Measurements from ENCODE around the gene FRRS1. TPM values are rescaled to one million over a fixed set of nuclear protein-coding genes. Genes with fewer than 3 reads are reported as not detected.

FRRS1 gene
- total RNA-seq, 1 experiment from 2014 or later, result 7.2 TPM

- H3K4me1 Mint-ChIP-seq (ENCODE audit: insufficient read depth, unreplicated experiment), result no peaks in the 10 kb centered on the region
- no peak for DNase-seq (ENCODE audit: unreplicated experiment)
- no peak overlapping the region for H3K27ac Mint-ChIP-seq (ENCODE audit: low read depth, unreplicated experiment)
- H3K9me3 Mint-ChIP-seq (ENCODE audit: unreplicated experiment), result no peaks in the 10 kb centered on the region
- no peaks in the 10 kb centered on the region for H3K36me3 Mint-ChIP-seq (ENCODE audit: insufficient read depth, unreplicated experiment)
- peaks cover 20% of the 10 kb centered on the region for H3K27me3 Mint-ChIP-seq (ENCODE audit: insufficient read depth, unreplicated experiment)
- TF ChIP-seq CTCF (IDR thresholded peaks at IDR 0.05; ENCODE audit: unreplicated experiment), result no peak
- intact Hi-C loops (cut with micrococcal nuclease), result no loop called here
- ChIA-PET CTCF (no interaction called here), POLR2A (interaction anchor here (0.7 kb wide), 1 partner anchor 1053 kb away, joined by 3 read pairs; no protein-coding TSS in a partner anchor)
- no TSS peak for BruUV-seq (replicated peaks)
- H3K4me3 Mint-ChIP-seq (ENCODE audit: unreplicated experiment), result no peak overlapping the region
Measured at GRCh38 chr1:99784143-99784542, 17.7 kb upstream of the FRRS1 start.

GRCh38 chr1:99782920-99783319, 16.5 kb upstream of the FRRS1 start:
- Mint-ChIP-seq H3K9me3 (ENCODE audit: unreplicated experiment) (no peaks in the 10 kb centered on the region), H3K27ac (ENCODE audit: low read depth, unreplicated experiment) (no peak overlapping the region), H3K36me3 (ENCODE audit: insufficient read depth, unreplicated experiment) (no peaks in the 10 kb centered on the region), H3K27me3 (ENCODE audit: insufficient read depth, unreplicated experiment) (peaks cover 20% of the 10 kb centered on the region), H3K4me1 (ENCODE audit: insufficient read depth, unreplicated experiment) (no peaks in the 10 kb centered on the region), H3K4me3 (ENCODE audit: unreplicated experiment) (no peak overlapping the region)
- POLR2A ChIA-PET, result no interaction called here
- CTCF ChIA-PET, result no interaction called here
- BruUV-seq (replicated peaks), result no TSS peak
- no peak for DNase-seq (ENCODE audit: unreplicated experiment)
- intact Hi-C loops (cut with micrococcal nuclease), result no loop called here
- no peak for TF ChIP-seq CTCF (IDR thresholded peaks at IDR 0.05; ENCODE audit: unreplicated experiment)

- Mint-ChIP-seq H3K4me1 (ENCODE audit: insufficient read depth, unreplicated experiment) (peaks cover 5% of the 10 kb centered on the region), H3K27ac (ENCODE audit: low read depth, unreplicated experiment) (no peak overlapping the region), H3K36me3 (ENCODE audit: insufficient read depth, unreplicated experiment) (no peaks in the 10 kb centered on the region), H3K9me3 (ENCODE audit: unreplicated experiment) (no peaks in the 10 kb centered on the region), H3K27me3 (ENCODE audit: insufficient read depth, unreplicated experiment) (peaks cover 20% of the 10 kb centered on the region), H3K4me3 (ENCODE audit: unreplicated experiment) (no peak overlapping the region)
- no TSS peak for BruUV-seq (replicated peaks)
- POLR2A ChIA-PET, result no interaction called here
- intact Hi-C loops (cut with micrococcal nuclease), result no loop called here
- TF ChIP-seq CTCF (IDR thresholded peaks at IDR 0.05; ENCODE audit: unreplicated experiment), result no peak
- DNase-seq (ENCODE audit: unreplicated experiment), result no peak
- CTCF ChIA-PET, result no interaction called here
Measured at GRCh38 chr1:99782397-99782796, 16.0 kb upstream of the FRRS1 start.

GRCh38 chr1:99781798-99782197, 15.4 kb upstream of the FRRS1 start:
- intact Hi-C loops (cut with micrococcal nuclease), result no loop called here
- DNase-seq (ENCODE audit: unreplicated experiment), result no peak
- POLR2A ChIA-PET, result no interaction called here
- BruUV-seq (replicated peaks), result no TSS peak
- TF ChIP-seq CTCF (IDR thresholded peaks at IDR 0.05; ENCODE audit: unreplicated experiment), result no peak
- Mint-ChIP-seq H3K27me3 (ENCODE audit: insufficient read depth, unreplicated experiment) (peaks cover 20% of the 10 kb centered on the region), H3K4me1 (ENCODE audit: insufficient read depth, unreplicated experiment) (peaks cover 5% of the 10 kb centered on the region), H3K9me3 (ENCODE audit: unreplicated experiment) (no peaks in the 10 kb centered on the region), H3K4me3 (ENCODE audit: unreplicated experiment) (no peak overlapping the region), H3K36me3 (ENCODE audit: insufficient read depth, unreplicated experiment) (no peaks in the 10 kb centered on the region), H3K27ac (ENCODE audit: low read depth, unreplicated experiment) (no peak overlapping the region)
- CTCF ChIA-PET, result interaction anchor here (0.5 kb wide), 1 partner anchor 9 kb away, joined by 3 read pairs; no protein-coding TSS in a partner anchor
